ENCODE results near the gene SERPINB1.
"Not testable (repeated sequence)": the region's sequence is repeated elsewhere in the genome, so short reads cannot be mapped to it uniquely, and the experiment has no call there.

SERPINB1 gene

DNA sequence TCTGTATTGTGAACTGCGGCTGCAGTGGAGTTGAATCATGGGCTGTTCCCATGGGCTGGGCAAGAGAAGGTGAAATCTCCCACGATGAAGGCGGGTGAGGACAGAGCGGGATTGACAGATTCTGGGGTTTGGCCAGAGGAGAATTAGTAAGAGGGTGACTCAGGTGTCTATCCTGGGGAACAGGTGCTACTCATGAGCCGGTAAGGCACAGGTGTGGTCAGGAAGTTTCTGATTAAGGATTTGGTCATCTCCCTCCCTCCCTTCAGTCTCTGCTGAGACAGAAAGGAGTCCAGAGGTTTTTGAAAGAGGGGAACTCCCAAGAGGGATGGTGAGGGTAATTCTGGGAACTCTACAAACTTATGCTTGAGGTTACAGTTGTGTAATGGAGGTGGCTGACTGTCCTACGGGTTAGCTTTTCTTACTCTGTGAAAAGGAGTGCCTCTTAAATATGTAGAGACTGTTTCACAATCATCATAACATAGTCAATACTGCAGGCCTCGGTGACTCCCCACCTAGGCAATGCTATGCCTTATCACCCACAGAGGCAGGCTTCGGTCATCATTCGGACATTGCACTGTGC, 31.5 kb downstream of the SERPINB1 start:
- no peak for DNase-seq

DNA sequence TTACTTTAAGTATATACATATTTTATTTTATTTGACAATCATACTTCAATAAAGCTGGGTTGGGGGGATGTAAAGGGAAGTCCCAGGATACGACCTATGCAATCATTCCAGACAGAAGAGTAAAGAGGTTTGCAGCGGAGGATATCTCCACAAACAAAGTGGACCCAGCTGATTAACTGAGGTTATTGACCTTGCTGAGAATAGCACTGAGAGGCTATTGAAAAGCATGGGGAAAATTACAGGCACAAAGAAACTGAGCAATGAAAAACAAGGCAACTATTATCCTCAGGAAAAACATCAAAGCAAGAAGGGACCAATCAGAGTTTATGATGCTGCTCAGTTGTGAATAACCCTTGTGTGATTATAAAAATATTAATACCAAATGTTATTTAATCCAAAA, 32.6 kb downstream of the SERPINB1 start:
- no peak for DNase-seq

DNA sequence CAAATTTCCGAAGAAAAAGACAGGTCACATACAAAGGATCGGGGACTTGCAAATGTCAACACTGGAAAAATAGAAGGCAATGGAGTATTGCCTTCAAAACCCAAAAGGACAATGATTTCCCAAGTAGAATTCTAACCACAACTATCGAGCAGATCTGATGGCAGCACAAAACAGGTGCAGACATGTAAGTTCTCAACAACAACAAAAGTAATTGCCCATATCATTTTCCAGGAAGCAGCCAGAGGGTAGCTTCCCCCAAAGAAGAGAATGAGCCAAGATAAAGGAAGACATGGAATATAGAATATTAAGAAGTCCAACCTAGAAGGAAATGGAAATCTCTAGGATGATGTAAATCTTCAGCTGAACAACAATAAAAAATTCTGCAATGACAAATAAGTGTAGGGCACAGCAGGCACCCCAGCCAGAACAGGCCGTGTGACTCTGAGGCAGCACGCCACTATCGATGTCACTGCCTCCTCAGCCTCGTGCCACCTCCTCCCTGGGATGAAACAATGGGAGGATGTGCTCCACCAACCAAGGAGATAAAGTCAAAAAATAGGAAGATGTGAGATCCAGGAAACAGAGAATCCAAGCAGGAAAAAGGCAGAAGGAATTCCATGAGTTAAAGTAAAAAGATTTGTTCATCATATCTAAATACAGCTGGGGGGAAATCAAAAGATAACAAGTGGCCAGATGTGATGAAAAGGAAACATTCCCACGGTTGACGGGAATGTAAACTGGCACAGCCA, 34.1 kb downstream of the SERPINB1 start:
- DNase-seq = no peak

DNA sequence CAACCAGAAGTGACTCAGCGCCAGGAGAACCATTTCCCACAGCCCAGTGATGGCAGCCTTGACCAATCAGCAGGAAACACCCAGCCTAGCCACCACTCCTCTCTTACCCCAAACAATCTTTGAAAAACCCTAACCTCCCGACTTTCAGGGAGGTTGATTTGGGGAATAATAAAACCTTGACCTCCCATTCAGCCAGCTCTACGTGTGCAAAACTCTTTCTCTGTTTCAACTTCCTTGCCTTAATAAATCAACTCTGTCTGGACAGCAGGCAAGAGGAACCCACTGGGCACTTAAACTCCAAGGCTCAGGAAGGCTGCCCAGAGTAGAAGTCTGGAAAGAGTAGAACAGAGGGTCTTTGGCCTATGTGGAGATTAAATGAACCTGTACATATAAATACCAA, 35.0 kb downstream of the SERPINB1 start:
- DNase-seq = no peak

DNA sequence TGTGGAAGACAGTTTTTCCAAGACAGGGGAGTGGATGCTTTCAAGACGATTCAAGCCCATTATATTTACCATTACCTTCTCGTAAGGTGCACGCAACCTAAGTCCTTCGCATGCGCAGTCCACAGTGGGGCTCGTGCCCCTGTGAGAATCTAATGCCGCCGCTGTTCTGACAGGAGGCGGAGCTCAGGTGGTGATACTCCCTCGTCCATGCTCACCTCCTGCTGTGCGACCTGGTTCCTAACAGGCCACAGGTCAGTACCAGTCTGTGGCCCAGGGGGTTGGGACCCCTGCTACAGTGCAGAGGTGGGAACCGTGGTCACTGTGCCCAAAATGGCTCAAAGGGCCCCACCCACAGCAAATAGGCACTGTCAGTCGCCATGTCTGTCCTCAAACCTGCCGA, 36.6 kb downstream of the SERPINB1 start:
- DNase-seq = no peak

DNA sequence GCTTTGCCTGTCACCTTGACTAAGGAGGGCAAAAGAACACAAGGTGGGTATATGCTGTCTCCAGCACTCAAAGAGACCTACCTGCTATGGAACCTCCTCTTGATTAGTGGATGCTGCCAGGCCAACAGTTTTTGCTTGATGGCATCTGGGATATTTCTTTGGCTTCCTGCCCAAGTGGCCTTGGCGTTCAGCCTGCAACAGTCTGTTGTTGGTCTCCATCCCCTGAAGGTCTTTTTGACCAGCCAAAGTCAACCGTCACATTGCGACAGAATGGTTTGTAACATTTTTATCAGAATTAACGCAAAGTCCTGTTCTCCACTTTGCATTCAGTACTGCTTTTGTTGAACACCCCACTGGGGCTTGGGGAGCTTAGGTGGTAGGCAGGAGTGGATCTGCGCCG, 37.1 kb downstream of the SERPINB1 start:
- DNase-seq = no peak

DNA sequence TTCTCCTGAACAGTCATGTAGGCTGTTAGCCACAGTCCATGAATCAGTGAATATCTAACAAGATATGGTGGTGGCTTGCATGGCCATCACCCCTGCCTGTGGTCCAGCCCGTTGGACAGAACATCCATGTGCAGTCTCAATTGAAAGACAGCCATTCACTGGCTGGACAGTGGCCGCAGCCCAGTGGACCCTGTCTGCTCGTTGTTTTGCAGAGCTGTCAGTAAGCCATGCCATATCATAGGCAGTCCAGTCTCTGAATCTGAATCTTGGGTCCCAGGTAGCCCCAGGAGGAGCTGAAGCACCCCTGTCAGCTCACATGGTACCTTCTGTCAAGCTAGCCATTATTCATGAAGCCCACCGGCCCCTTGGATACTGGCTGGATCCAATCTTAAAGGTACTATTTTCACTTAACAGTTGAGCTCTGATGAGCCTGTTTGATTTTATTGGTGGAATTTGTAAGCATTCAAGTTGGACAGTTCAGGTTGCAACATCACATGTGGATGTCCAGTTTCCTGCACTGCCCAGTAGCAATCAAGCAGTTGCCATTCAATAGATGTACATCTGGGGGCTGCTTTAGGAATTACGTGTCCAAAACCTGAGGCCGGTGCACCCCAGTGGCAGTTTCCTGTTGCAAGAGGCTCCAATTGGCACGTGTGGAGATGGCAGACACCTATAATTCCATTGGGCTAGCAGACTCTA, 37.8 kb downstream of the SERPINB1 start:
- no peak for DNase-seq

DNA sequence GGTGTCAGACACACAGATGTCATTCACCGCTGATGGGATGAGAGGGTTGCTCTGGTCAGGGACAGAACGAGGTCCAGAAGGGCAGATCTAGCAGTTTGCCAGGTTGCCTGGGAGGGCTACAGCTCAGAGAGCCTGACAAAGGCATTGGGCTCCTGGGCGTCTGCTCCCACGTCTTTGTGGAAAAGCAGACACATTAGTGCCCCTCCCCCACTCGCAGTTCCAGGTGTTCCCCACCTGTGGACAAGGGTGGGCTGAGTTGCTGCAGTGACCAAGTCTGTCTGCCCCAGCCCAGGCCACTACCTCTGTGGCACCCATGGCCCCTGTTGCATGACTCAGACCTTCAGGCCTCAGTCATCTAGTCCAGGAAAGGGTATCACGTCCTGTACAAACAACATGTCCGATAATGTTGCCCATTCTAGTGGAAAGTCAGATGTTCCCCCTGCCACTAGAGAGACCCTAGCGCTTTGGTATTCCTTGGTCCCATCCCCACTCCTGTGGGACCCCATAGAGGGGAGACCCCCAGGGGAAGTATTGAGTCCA, 39.1 kb downstream of the SERPINB1 start:
- DNase-seq = no peak

DNA sequence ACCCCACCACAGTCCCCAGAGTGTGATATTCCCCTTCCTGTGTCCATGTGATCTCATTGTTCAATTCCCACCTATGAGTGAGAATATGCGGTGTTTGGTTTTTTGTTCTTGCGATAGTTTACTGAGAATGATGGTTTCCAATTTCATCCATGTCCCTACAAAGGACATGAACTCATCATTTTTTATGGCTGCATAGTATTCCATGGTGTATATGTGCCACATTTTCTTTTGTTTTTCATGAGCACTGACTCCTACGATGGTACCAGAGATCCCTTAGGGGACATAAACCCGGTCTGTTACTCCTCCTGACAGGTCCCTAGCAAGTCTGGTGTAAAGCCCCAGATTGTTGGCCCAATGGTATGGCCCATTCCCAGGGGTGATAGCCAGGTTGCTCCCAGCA, 40.0 kb downstream of the SERPINB1 start:
- DNase-seq = not testable (repeated sequence)

DNA sequence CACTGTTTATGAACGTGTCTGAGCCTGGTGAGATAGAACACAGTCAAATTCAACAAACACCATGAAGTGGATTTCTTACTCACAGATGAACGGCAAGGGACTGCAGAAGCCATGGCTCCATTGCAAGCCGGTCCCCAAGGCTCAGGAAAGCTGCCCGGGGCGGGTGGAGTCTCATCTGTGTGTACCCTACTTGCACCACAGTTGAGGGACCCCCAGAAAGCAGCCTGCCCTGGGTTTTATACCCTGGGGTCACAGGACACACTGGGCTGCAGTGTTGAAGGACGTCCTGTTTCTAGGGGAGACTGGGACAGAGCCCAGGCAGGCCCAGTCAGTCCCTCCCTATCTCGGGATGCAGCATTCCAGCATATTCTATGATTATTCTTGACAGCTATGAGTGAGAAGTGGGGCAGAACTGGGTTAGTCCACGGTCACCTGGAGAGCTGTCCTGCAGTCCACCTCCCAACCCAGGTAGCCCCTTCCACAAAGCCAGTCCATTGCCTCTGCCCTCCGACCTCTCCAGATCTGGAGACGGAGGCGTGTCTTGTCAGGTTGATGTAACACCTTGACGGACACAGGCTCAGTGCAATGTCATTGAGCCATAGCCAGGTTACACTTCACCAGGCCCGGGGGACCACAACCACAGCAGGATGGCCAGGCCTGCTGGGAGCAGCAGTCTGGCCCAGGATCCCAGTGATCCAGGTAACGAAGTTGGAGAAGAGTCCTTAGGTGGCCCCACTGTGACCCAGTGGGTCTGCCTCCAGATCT, 40.9 kb downstream of the SERPINB1 start:
- no peak for DNase-seq

DNA sequence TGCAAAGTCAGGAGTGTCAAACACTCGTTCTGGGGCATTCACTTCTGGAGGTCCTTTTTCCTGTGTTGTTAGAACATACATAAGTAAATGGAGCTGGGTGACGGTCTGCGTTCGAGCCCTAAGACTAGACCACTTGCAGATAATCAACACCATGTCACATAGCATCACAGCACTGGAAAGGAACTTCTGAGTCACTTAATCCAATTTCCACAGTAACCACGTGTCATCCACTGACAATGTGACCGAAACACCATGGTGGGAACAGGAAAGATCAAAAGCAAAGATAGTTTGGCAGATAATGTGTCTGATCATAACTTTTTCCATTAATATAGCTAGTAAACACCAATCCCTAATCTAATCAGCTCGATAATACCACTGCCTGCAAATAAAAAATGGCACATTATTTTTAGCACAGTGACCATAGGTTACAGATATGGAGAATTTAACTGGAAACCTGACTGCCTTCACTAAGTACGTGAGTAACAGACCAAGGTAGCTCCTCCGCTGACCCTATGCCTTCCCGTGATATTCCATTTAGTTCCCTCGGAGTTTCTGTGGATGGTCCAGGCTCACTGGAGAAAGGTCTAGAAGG, 41.6 kb downstream of the SERPINB1 start:
- DNase-seq = no peak

DNA sequence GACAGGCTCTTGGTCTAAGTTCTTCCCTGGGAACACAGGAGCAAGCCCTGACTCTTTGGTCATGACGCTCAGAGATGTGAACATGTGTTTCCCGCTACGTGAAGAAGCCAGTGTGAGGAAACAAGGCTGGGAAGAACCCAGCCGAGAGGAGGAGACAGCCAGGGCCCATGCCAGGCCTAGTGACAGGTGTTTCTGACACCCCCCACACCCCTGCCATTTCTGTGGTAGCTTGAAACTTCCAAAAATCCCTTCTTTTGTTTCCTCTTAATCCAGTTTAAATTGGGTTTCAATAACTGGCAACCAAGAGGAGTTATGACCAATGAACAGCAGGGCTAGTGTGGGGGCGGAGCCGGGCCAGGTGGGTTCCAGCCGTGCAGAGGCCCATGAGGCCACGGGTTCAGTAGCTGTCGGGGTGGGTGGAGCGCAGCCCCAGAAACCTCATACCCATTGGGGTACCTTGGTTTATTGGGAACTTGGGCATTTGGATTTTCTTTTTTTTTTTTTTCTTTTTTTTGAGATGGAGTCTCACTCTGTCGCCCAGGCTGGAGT, 43.0 kb downstream of the SERPINB1 start:
- no peak for DNase-seq

DNA sequence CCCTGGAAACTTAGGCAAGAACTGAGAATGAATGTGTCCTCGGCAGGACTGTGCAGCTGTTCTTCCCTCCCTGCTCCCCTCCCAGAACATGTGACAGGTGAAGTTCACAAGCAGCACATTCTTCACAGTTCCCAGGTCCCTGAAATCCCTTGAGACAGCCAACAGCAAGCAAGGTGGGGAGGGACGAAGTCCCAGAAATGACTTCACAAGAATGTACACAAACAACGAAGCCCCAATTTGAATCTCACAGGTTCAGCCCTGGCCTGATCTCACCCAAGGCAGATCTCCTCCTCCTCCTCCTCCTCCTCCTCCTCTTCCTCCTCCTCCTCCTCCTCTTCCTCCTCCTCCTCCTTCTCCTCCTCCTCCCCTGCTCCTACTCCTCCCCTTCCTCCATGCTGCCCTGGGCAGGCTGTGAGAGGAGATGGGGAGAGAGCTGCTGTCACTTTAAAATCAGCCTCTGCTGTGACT, 44.1 kb downstream of the SERPINB1 start:
- no peak for DNase-seq

DNA sequence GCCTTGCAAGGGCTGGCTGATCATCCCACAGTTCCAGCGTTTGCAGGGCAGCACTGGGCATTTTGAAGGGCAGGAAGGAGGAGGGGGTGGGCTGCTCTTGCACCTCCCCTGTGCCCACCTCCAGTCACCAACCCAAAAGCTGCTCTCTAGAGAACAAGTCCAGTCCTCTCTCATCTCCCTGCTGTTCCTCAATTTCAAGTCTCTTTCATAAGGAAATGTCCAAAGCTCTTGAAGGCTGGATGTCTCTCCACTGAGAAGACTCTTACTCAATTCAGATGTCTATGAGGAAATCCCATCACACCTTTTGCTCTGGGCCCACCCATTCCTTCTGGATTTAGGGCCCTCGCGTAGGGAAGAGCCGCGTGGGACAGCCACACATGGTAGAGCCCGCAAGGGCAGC, 44.8 kb downstream of the SERPINB1 start:
- no peak for DNase-seq

DNA sequence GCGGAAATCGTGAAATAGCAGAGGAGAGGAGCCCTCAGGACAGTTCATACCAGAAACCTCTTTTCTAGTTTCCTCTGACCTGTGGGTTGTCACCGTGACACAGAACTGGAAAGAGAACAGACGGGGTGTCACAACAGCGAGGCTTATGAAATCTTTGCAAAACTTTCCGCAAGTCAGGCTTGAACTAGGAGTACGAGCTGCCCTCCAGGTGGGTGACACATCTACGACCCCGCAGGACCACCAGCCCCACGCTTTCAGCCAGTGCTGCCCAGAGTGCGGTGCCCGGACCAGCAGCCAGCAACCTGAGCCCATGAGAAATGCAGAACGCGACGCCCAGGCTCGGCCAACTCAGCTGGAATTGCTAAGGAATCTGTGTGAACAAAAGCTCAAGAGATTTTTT, 45.7 kb downstream of the SERPINB1 start:
- no peak for DNase-seq

DNA sequence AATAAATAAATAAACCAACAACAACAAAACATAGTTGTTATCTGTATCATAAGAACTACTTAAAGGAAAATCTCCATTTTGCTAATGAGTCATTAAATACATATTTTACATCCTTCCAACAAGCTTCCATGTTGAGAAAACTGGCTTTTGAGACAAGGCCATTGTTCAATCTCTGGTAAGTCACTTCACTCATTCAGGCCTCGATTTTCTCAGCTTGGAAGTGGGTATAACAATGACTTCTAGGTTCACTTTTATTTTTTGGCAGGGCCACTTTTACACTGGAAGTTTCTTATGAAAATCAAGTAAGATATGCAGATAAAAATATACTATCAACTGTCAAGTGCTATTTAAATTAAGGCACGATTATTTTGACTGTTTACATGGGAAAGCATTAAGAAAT, 46.5 kb downstream of the SERPINB1 start:
- DNase-seq = no peak

DNA sequence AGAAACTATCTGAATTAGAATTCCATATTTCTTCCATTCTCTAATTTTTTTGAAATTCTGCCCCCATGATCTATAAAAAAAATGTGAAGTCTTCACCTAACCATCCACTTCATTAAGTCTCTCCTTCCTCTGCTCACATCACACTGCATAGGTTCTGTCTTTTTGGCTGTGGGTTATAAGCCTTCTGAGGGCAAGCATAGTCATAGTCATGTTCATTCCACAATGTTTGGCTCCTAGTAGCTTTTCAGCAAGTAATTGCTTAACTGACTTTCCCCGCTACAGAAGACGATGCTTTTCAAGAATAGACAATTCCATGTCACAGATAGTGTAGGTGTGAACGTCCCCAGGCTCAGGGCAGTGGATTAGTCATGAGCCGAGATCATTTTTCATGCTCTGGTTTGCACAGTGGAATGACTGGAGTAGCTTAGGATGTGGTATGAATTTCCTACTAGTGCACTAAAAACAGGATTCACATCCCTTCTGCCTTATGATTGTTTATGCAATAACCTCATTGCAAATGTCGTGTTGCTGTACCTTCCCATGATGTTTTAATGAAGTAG, 47.4 kb downstream of the SERPINB1 start:
- DNase-seq = no peak

DNA sequence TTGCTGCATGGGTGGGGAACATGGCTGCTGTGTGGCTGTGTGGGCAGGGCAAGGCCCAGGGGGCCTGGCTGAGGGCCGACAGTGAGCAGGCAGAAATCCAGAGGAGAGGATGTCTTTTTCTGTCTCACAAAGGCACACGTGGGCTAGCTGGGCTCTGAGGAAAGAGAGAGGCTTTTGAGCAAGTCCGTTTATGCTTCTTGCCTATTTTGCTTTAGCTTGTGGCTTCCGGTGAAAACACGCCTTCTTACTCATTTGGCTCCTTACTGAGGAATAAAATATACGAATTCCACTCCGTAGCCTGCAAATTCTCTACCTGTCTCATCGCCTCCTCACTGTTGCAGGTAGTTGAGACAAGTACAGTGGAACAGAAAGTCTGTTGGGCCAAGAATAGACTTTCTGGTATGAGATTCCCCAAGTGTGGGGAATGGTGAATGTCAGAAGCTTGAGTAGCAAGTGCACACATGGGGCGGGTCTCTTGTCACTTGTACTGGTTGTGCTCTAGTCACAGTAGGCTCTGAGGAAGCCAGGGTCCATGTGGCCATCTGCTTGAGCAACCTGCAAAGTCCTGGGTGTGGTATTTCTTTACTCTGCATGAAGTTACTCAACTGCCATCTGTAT, 48.0 kb downstream of the SERPINB1 start:
- no peak for DNase-seq

DNA sequence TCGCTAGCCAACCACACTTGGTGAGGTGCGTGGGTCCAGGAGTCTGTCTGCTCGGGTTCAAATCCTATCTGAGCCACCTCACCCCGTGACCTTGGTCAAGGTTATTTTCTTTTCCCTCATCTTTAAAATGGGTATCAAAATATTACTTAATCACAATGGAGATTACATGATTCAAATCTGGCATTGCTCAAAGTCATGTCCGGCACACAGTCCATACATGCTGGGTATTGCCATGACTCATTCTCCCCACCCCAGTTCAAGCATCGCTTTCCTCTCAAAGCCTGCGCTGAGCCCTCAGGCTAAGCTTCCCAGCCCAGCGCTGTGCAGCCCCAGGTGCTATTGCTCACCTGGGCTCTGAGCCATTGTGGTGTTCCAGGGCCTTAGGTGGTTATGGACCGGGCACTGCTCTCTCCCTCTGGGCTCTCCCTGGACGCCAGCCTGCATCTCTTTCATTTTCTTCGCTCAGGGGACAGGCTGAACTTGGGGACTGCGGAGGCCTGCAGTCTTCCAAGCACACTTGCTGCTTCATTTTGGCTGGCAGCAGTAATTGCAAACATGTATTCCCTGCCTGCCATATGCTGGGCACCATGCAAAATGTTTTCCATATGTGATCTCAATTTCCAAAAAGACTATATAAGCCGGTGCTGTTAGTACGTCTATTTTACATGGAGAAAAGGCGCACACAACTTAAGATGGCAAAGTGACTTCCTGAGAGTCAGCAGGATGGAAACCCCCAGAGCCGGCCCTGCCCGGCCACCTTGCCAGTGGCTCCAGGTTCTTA, 49.1 kb downstream of the SERPINB1 start:
- no peak for DNase-seq

DNA sequence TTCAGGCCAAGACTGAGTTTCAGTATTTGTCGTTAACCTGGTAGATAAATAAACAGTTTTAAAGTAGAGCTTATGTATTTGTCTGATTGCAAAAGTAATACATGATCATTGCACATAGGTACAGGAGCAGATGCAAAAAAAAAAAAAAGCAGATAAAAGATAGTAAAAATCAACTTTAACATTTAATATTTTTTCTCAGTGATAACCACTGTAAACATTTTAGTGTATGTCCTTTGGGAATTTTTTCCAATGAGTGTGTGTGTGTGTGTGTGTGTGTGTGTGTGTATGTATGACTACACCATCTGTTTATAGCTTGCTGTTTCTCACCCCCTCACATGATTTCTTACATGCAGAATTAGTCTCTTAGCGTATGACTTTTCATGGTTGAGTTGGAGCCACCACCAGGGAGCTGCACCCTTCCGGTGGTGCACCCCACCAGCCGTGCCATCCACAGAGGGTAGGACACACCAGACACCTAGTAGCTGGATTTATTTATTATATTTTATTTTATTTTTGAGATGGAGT, 50.2 kb downstream of the SERPINB1 start:
- DNase-seq = no peak
